Panc1 (cell line): ENCODE data around the gene SASH3.

Source experiments
- CTCF ChIP-seq: fragments of 450-650 bp; IDR thresholded peaks from 2 replicates; pipeline ENCODE4 v1.5.1; 2017; ENCODE audit warnings: mild to moderate bottlenecking
- REST ChIP-seq, 2 experiments: IDR thresholded peaks; 2 replicates each; pipeline ENCODE4 v1.6.1; 2011 to 2012; ENCODE audit warnings: low read depth in 2 of 2, control low read depth in 1 of 2, low read length in 1 of 2, mild to moderate bottlenecking in 1 of 2, moderate library complexity in 1 of 2; ENCODE audit not compliant: insufficient read depth in 1 of 2

GRCh38 chrX:129783291-129783713 is 3.6 kb downstream of the SASH3 start:
- TF ChIP-seq CTCF: no peak
- no peak for TF ChIP-seq REST (IDR thresholded peaks at IDR 0.05; ENCODE audit: insufficient read depth in 1 of 2, low read depth in 2 of 2, low read length in 1 of 2)
